SK-N-MC (cell line): Measurements from ENCODE around the gene METTL2B.

Experiments used
- EZH2 ChIP-seq: fragments of 200-600 bp; sonication (generic); IDR thresholded peaks from one replicate; pipeline ENCODE4 v1.6.1; 2017; ENCODE audit warnings: antibody characterized with exemption
- FOXP2 ChIP-seq: optimal IDR thresholded peaks from 2 replicates; pipeline ENCODE3; 2011; ENCODE audit warnings: mild to moderate bottlenecking, moderate library complexity; ENCODE audit not compliant: insufficient read depth; ENCODE audit errors: extremely low read length, control extremely low read depth
- POLR2AphosphoS5 ChIP-seq: IDR thresholded peaks from 2 replicates; pipeline ENCODE4 v1.6.1; 2012; ENCODE audit warnings: mild to moderate bottlenecking, low read depth, low read length, borderline replicate concordance

DNA sequence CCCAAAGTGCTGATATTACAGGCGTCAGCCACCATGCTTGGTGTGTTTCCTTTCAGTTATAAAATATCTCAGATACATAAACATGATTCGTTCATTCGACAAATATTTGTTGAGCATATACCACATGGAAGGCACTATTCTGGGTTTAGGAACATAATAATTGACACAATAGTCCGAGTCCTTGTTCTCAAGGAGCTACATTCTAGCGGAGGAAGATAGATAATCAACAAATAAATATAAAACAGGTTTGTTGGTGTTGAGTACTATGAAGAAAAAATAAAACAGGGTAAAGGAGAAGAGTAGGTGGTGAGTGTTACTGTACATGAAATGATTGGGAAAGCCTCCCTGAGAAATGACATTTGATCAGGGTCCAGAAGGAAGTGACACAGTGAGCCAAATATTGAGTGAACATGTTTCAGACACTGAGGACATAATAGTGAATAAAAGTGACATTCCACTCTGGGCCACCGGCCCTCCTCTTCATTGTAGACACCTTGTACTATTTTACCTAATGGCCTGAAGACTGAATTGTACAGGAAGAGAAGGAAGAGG is 27.7 kb upstream of the METTL2B start:
- no peak for TF ChIP-seq POLR2AphosphoS5
- no peak for TF ChIP-seq EZH2
- TF ChIP-seq FOXP2 = no peak
